H1 (cell line): ENCODE measurements around the gene CRAT. TPM values are rescaled to one million over a fixed set of nuclear protein-coding genes. Genes with fewer than 3 reads are reported as not detected.

Experiments
- CTCF ChIA-PET: fragments of 300-600 bp; sonication (Branson Sonifier 250); formaldehyde crosslinking; loops from one replicate; lab custom pipeline; 2021; ENCODE audit not compliant: partially characterized antibody; lab: Charles Lee
- POLR2A ChIA-PET: fragments of 300-600 bp; sonication (Branson Sonifier 250); formaldehyde crosslinking; loops from one replicate; lab custom pipeline; 2021; ENCODE audit warnings: inconsistent platforms; ENCODE audit not compliant: partially characterized antibody; lab: Charles Lee
- DNase-seq, 2 experiments: peaks; one replicate each; pipeline versions ENCODE4 v3.0.0 to v3.0.0-alpha.2; 2010 to 2022; ENCODE audit warnings: low spot score in 2 of 2, low read depth in 1 of 2, mixed read lengths in 1 of 2
- FAIRE-seq: peaks from 2 replicates; lab custom pipeline; 2011; peaks lifted over from hg19 to GRCh38; lab: Jason Lieb, UNC
- H2AFZ ChIP-seq: 2 replicates; pipeline ENCODE4 v1.8.1; 2012; ENCODE audit warnings: low read length, inconsistent platforms
- H2AK5ac ChIP-seq: 2 replicates; pipeline ENCODE4 v1.6.1; 2013; ENCODE audit warnings: low read depth, low read length
- H2BK120ac ChIP-seq: replicated peaks from 2 replicates; pipeline ENCODE3; 2013; ENCODE audit warnings: low read depth, low read length, inconsistent platforms
- H2BK12ac ChIP-seq: 2 replicates; pipeline ENCODE4 v1.6.1; 2013; ENCODE audit warnings: low read depth, low read length
- H2BK15ac ChIP-seq: 2 replicates; pipeline ENCODE4 v1.6.1; 2013; ENCODE audit warnings: low read length
- H2BK20ac ChIP-seq: 2 replicates; pipeline ENCODE4 v1.6.1; 2013; ENCODE audit warnings: low read length
- H2BK5ac ChIP-seq: 2 replicates; pipeline ENCODE4 v1.6.1; 2013; ENCODE audit warnings: low read depth, low read length
- H3K14ac ChIP-seq: 2 replicates; pipeline ENCODE4 v1.6.1; 2013; ENCODE audit warnings: inconsistent platforms; ENCODE audit not compliant: insufficient read length
- H3K18ac ChIP-seq: 2 replicates; pipeline ENCODE4 v1.6.1; 2013; ENCODE audit warnings: low read length; ENCODE audit errors: extremely low read depth
- H3K23ac ChIP-seq: 2 replicates; pipeline ENCODE4 v1.6.1; 2013; ENCODE audit warnings: inconsistent platforms; ENCODE audit not compliant: insufficient read length
- H3K23me2 ChIP-seq: 2 replicates; pipeline ENCODE4 v1.6.1; 2013; ENCODE audit warnings: low read depth, low read length
- H3K27ac ChIP-seq: 2 replicates; pipeline ENCODE4 v1.6.1; 2011; ENCODE audit warnings: low read depth, low read length, inconsistent platforms
- H3K27me3 ChIP-seq, 4 experiments: replicated peaks in 1 of 4; 1 replicate in 1 of 4; 2 replicates in 3 of 4; pipeline versions ENCODE4 v1.6.1 to v1.8.1; 2011 to 2013; ENCODE audit warnings: low read length in 3 of 4, mild to moderate bottlenecking in 3 of 4, inconsistent platforms in 2 of 4, mixed read lengths in 2 of 4, moderate library complexity in 1 of 4; ENCODE audit not compliant: control insufficient read depth in 3 of 4, insufficient read depth in 3 of 4; ENCODE audit errors: extremely low read depth in 1 of 4
- H3K36me3 ChIP-seq, 4 experiments: 2 replicates each; pipeline versions ENCODE4 v1.6.1 to v1.8.1; 2011 to 2013; ENCODE audit warnings: mild to moderate bottlenecking in 4 of 4, low read length in 3 of 4, moderate library complexity in 2 of 4, control low read depth in 1 of 4, inconsistent platforms in 1 of 4; ENCODE audit not compliant: insufficient read depth in 4 of 4, control insufficient read depth in 2 of 4
- H3K4ac ChIP-seq: replicated peaks from 2 replicates; pipeline ENCODE3; 2013; ENCODE audit warnings: low read length, low read depth, mixed read lengths, inconsistent platforms; ENCODE audit not compliant: insufficient read length
- H3K4me1 ChIP-seq, 4 experiments: replicated peaks in 1 of 4; 1 replicate in 1 of 4; 2 replicates in 3 of 4; pipeline versions ENCODE4 v1.6.1 to v1.8.1; 2011 to 2013; ENCODE audit warnings: low read length in 3 of 4, inconsistent platforms in 2 of 4, mixed read lengths in 1 of 4; ENCODE audit not compliant: insufficient read depth in 4 of 4, control insufficient read depth in 3 of 4
- H3K4me2 ChIP-seq, 2 experiments: 2 replicates each; pipeline versions ENCODE4 v1.6.1 to v1.8.1; 2011 to 2013; ENCODE audit warnings: low read depth in 2 of 2, low read length in 2 of 2, control low read depth in 1 of 2, inconsistent platforms in 1 of 2, mild to moderate bottlenecking in 1 of 2; ENCODE audit not compliant: insufficient read depth in 1 of 2
- H3K4me3 ChIP-seq, 4 experiments: fragments of 200-600, 300-600 bp in 1 of 4; sonication (generic), shearing (Covaris generic), sonication (Bioruptor Twin) in 1 of 4; 2 replicates each; pipeline versions ENCODE4 v1.5.1 to v1.8.1; 2011 to 2016; ENCODE audit warnings: low read length in 4 of 4, low read depth in 3 of 4, control low read depth in 2 of 4, inconsistent platforms in 2 of 4, mild to moderate bottlenecking in 2 of 4, mixed read lengths in 1 of 4, moderate library complexity in 1 of 4; ENCODE audit not compliant: insufficient read depth in 2 of 4; ENCODE audit errors: extremely low read depth in 1 of 4
- H3K56ac ChIP-seq: replicated peaks from 2 replicates; pipeline ENCODE3; 2013; ENCODE audit warnings: low read depth, mild to moderate bottlenecking, mixed read lengths, low read length, inconsistent platforms; ENCODE audit not compliant: insufficient read length
- H3K79me1 ChIP-seq: 2 replicates; pipeline ENCODE4 v1.6.1; 2013; ENCODE audit warnings: low read depth, low read length, control low read depth
- H3K79me2 ChIP-seq, 2 experiments: 2 replicates each; pipeline versions ENCODE4 v1.6.1 to v1.8.1; 2012 to 2013; ENCODE audit warnings: low read length in 2 of 2, mild to moderate bottlenecking in 2 of 2, inconsistent platforms in 1 of 2; ENCODE audit not compliant: insufficient read depth in 2 of 2, control insufficient read depth in 1 of 2
- H3K9ac ChIP-seq, 4 experiments: replicated peaks in 1 of 4; 1 replicate in 1 of 4; 2 replicates in 3 of 4; pipeline versions ENCODE4 v1.6.1 to v1.8.1; 2011 to 2013; ENCODE audit warnings: low read depth in 3 of 4, low read length in 3 of 4, control low read depth in 2 of 4, mild to moderate bottlenecking in 2 of 4, moderate library complexity in 2 of 4, inconsistent platforms in 1 of 4; ENCODE audit errors: extremely low read depth in 1 of 4
- H3K9me3 ChIP-seq, 2 experiments: 2 replicates each; pipeline versions ENCODE4 v1.6.1 to v1.8.1; 2012 to 2013; ENCODE audit warnings: mild to moderate bottlenecking in 2 of 2, moderate library complexity in 2 of 2, control low read depth in 1 of 2, inconsistent platforms in 1 of 2, low read depth in 1 of 2, low read length in 1 of 2, mixed read lengths in 1 of 2; ENCODE audit not compliant: insufficient read depth in 2 of 2
- H4K20me1 ChIP-seq, 2 experiments: replicated peaks in 1 of 2; 2 replicates each; pipeline versions ENCODE3 to v1.8.1; 2011 to 2013; ENCODE audit warnings: inconsistent platforms in 2 of 2, low read length in 2 of 2, mild to moderate bottlenecking in 1 of 2; ENCODE audit not compliant: insufficient read depth in 2 of 2, control insufficient read depth in 1 of 2
- H4K5ac ChIP-seq: 2 replicates; pipeline ENCODE4 v1.6.1; 2013; ENCODE audit warnings: low read length, low read depth, mixed read lengths, inconsistent platforms; ENCODE audit not compliant: insufficient read length
- H4K8ac ChIP-seq: 2 replicates; pipeline ENCODE4 v1.8.0; 2013; ENCODE audit warnings: mild to moderate bottlenecking, moderate library complexity, low read length, inconsistent platforms; ENCODE audit not compliant: insufficient read depth; ENCODE audit errors: extremely low read depth
- H4K91ac ChIP-seq: replicated peaks from 2 replicates; pipeline ENCODE3; 2013; ENCODE audit warnings: low read length, mixed read lengths, inconsistent platforms; ENCODE audit not compliant: insufficient read length
- CBX5 ChIP-seq: fragments of 300-800, 300-1000 bp; sonication (generic); IDR thresholded peaks from 2 replicates; pipeline ENCODE4 v1.7.1; 2016; ENCODE audit warnings: antibody characterized with exemption, low read length, low read depth
- CBX8 ChIP-seq: fragments of 300-800, 300-1000 bp; sonication (generic); IDR thresholded peaks from 2 replicates; pipeline ENCODE4 v1.7.1; 2016; ENCODE audit warnings: low read depth, low read length, borderline replicate concordance
- EGR1 ChIP-seq: IDR thresholded peaks from 2 replicates; pipeline ENCODE4 v1.6.1; 2011; ENCODE audit warnings: low read depth, low read length, borderline replicate concordance
- POLR2AphosphoS5 ChIP-seq: IDR thresholded peaks from 2 replicates; pipeline ENCODE4 v1.6.1; 2011; ENCODE audit warnings: low read depth, low read length
- SAP30 ChIP-seq: fragments of 300-600 bp; sonication (generic); IDR thresholded peaks from 2 replicates; pipeline ENCODE4 v1.7.1; 2012; ENCODE audit warnings: low read length, moderate library complexity, mild to moderate bottlenecking, inconsistent platforms; ENCODE audit not compliant: insufficient read depth, insufficient replicate concordance
- SP4 ChIP-seq: IDR thresholded peaks from 2 replicates; pipeline ENCODE4 v1.6.1; 2012; ENCODE audit warnings: low read length, inconsistent platforms
- WGBS, 2 experiments: shearing (Covaris generic) in 1 of 2; methylation state at CpG; one replicate each; pipeline versions ENCODE4 v1.1.6 to v1.1.7; 2013 to 2015; ENCODE audit warnings: low lambda C conversion rate in 2 of 2, mixed read lengths in 2 of 2, inconsistent platforms in 1 of 2, low coverage in 1 of 2, missing lambda C conversion rate in 1 of 2; ENCODE audit not compliant: insufficient replicate concordance in 2 of 2, insufficient coverage in 1 of 2, insufficient read length in 1 of 2; ENCODE audit errors: extremely low coverage in 1 of 2, missing lambda C conversion rate in 1 of 2; 5-methylcytosine and 5-hydroxymethylcytosine counted together
- polyA plus RNA-seq, 7 experiments: library from polyadenylated mRNA; depleted of rRNA in 3 of 7; stranded (reverse) in 5 of 7; unstranded in 2 of 7; fragments of >200 nt in 5 of 7; fragments of 200-250 nt in 2 of 7; gene quantifications; 1 replicate in 5 of 7; 2 replicates in 1 of 7; 4 replicates in 1 of 7; pipeline versions ENCODE4 v1.2.1 to v1.2.3, GENCODE V29; 2011 to 2013; ENCODE audit warnings: missing spikeins in 2 of 7, mixed read lengths in 2 of 7
- total RNA-seq: library from RNA; stranded (reverse); fragmentation: NEBNext Ultra II Directional; extraction: Animal tissue kit (Norgen Biotek cat#: 25700); gene quantifications from 2 replicates; pipeline ENCODE4 v1.2.1, GENCODE V29; 2021

Gene CRAT
- total and polyA plus RNA-seq, 2 of the 8 experiments (the other 6 are each of a cell fraction or from before 2014, with no cell fraction given): 8.2 to 17.3 TPM

- Histone ChIP-seq H3K9me3 (no peaks in the 10 kb centered on the region), H3K56ac (no peak overlapping the region), H3K27me3 (no peaks in the 10 kb centered on the region), H3K79me1 (peaks cover 4% of the 10 kb centered on the region), H2BK5ac (no peak overlapping the region), H3K18ac (no peak overlapping the region), H4K20me1 (peaks cover 2 to 6% of the 10 kb centered on the region in 2 experiments), H3K23ac (no peak overlapping the region), H3K14ac (no peak overlapping the region), H2BK20ac (no peak overlapping the region), H3K4me2 (no peak overlapping the region), H3K23me2 (no peaks in the 10 kb centered on the region), H2AFZ (no peak overlapping the region)
- FAIRE-seq: no peak
- POLR2A ChIA-PET: interaction anchor here (1.1 to 4.1 kb wide), 4 partner anchors 9 to 476 kb away, joined by 3 to 21 read pairs (median 6); partner anchors contain the start of gene IER5L
- TF ChIP-seq POLR2AphosphoS5 (no peak), SAP30 (no peak), CBX5 (no peak), CBX8 (no peak), EGR1 (no peak), SP4 (no peak)
- TF ChIP-seq, all 59 proteins: peak for 0
- DNase-seq: no peak
- H3K27ac ChIP-seq: no peak overlapping the region
- H4K8ac ChIP-seq: peak overlapping the region; percentile 29; the same call in 1 of the 2 replicates
- H2AK5ac ChIP-seq: no peak overlapping the region
- CTCF ChIA-PET: interaction anchor here (1.0 to 36.8 kb wide), 15 partner anchors 8 to 677 kb away, joined by 3 to 831 read pairs (median 4); partner anchors contain the start of genes CRAT, IER5L, NTMT1 and PTPA
- no peak overlapping the region for H2BK120ac ChIP-seq
- H4K5ac ChIP-seq: no peak overlapping the region
- peaks cover 0 to 5% (median 0%) of the 10 kb centered on the region in 4 experiments; a peak in 4 of 7 replicates for H3K4me1 ChIP-seq
- H3K4me3 ChIP-seq: no peak overlapping the region
- H3K79me2 ChIP-seq: peaks cover 0 to 5% of the 10 kb centered on the region in 2 experiments; a peak in 1 of 4 replicates
- no peak overlapping the region for H2BK15ac ChIP-seq
- peaks cover 9 to 33% (median 21%) of the 10 kb centered on the region in 4 experiments for H3K36me3 ChIP-seq
- no peak overlapping the region for H3K9ac ChIP-seq
- 89% methylated on average over 4 of the region's 4 CpGs; no CpG with 5 or more reads in 1 of the 2 experiments for WGBS, 2 experiments
- H4K91ac ChIP-seq: no peak overlapping the region
- H2BK12ac ChIP-seq: no peak overlapping the region
- H3K4ac ChIP-seq: no peak overlapping the region
These were observed 22.5 kb upstream of the CRAT start for GRCh38 chr9:129133082-129133481.
